Tibial nerve (tissue), 3 donors: Measurements from ENCODE around the gene SNED1.

Source experiments
- CTCF ChIP-seq, 5 experiments: fragments of 200-600 bp in 3 of 5; fragments of 450-650 bp in 2 of 5; sonication (generic) in 3 of 5; IDR thresholded peaks; one replicate each; pipeline ENCODE4 v1.5.1; 2016 to 2019; ENCODE audit warnings: antibody characterized with exemption in 5 of 5, mild to moderate bottlenecking in 3 of 5, moderate library complexity in 2 of 5
- POLR2A ChIP-seq, 2 donors: fragments of 450-650 bp; IDR thresholded peaks; one replicate each; pipeline ENCODE4 v1.6.1; 2017; ENCODE audit warnings: antibody characterized with exemption in 2 of 2, mild to moderate bottlenecking in 2 of 2, moderate library complexity in 2 of 2

- no peak for TF ChIP-seq CTCF (IDR thresholded peaks at IDR 0.05)
- TF ChIP-seq POLR2A (IDR thresholded peaks at IDR 0.05) = no peak
Measured at GRCh38 chr2:240970104-240970503, 28.3 kb upstream of the SNED1 start.
